ENCODE results near the gene PACRG. TPM values are rescaled to one million over a fixed set of nuclear protein-coding genes. Genes with fewer than 3 reads are reported as not detected.

Gene PACRG
- total and polyA plus RNA-seq, 2 of the 8 experiments (the other 6 are each of a cell fraction or from before 2014, with no cell fraction given), result 0.44 to 0.54 TPM

DNA sequence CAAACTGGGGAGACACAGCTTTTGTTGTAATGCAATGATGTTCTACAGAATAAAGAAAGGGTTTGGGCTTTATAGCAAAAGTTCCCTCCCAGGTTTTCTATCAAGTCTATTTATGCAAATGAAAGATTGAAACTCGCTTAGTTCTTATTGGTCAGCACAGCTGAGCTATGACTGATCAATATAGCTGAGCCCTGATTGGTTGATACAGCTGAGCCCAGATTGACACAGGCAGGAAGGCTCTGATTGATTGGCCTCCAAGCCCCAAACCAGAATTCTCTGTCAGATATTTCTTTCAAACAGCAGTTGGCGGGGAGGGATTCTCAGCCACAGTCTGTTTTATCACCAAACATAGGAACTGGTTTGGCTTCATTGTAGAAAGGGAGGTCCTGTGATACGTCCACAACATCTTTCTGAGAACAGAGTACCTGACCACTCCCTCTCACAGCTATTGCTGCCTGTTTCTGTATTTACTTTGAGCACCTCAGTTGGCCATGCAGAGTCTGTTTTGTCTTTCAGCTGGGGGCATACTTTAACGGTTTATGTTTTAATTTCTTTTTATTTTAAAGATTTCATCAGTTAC, 223.5 kb downstream of the PACRG start:
- no peaks in the 10 kb centered on the region for H3K9me3 ChIP-seq (ENCODE audit: insufficient read depth in 2 of 2, low read depth in 1 of 2, low read length in 1 of 2)
- no peak overlapping the region for H2BK15ac ChIP-seq (ENCODE audit: low read length)
- H3K9ac ChIP-seq (replicated peaks in 1 of 4; ENCODE audit: extremely low read depth in 1 of 4, low read depth in 3 of 4, low read length in 3 of 4), result no peak overlapping the region
- H3K79me1 ChIP-seq (ENCODE audit: low read depth, low read length), result no peaks in the 10 kb centered on the region
- peak overlapping the region; percentile 9; the same call in 1 of the 2 replicates for H2AFZ ChIP-seq (ENCODE audit: low read length)
- H3K23ac ChIP-seq (ENCODE audit: insufficient read length), result no peak overlapping the region
- no peaks in the 10 kb centered on the region for H3K79me2 ChIP-seq (ENCODE audit: control insufficient read depth in 1 of 2, insufficient read depth in 2 of 2, low read length in 2 of 2)
- no peaks in the 10 kb centered on the region for H3K27me3 ChIP-seq (replicated peaks in 1 of 4; ENCODE audit: control insufficient read depth in 3 of 4, extremely low read depth in 1 of 4, insufficient read depth in 3 of 4, low read length in 3 of 4)
- H3K4ac ChIP-seq (replicated peaks; ENCODE audit: insufficient read length, low read depth, low read length), result no peak overlapping the region
- no peak overlapping the region for H2BK120ac ChIP-seq (replicated peaks; ENCODE audit: low read depth, low read length)
- H2BK5ac ChIP-seq (ENCODE audit: low read depth, low read length), result no peak overlapping the region
- ChIA-PET POLR2A (ENCODE audit: partially characterized antibody) (interaction anchor here (0.6 kb wide), 1 partner anchor 126 kb away, joined by 3 read pairs; no protein-coding TSS in a partner anchor), CTCF (ENCODE audit: partially characterized antibody) (interaction anchor here (1.5 to 1.8 kb wide), 2 partner anchors 9 to 15 kb away, joined by 3 to 11 read pairs; no protein-coding TSS in a partner anchor)
- no peak overlapping the region for H3K4me2 ChIP-seq (ENCODE audit: insufficient read depth in 1 of 2, low read depth in 2 of 2, low read length in 2 of 2)
- no peaks in the 10 kb centered on the region for H3K4me1 ChIP-seq (replicated peaks in 1 of 4; ENCODE audit: control insufficient read depth in 3 of 4, insufficient read depth in 4 of 4, low read length in 3 of 4)
- no peak overlapping the region for H3K56ac ChIP-seq (replicated peaks; ENCODE audit: insufficient read length, low read depth, low read length)
- H2BK12ac ChIP-seq (ENCODE audit: low read depth, low read length), result no peak overlapping the region
- H4K20me1 ChIP-seq (replicated peaks in 1 of 2; ENCODE audit: control insufficient read depth in 1 of 2, insufficient read depth in 2 of 2, low read length in 2 of 2), result no peaks in the 10 kb centered on the region
- FAIRE-seq (no peak), DNase-seq (ENCODE audit: low read depth in 1 of 2, low spot score in 2 of 2) (no peak)
- 88% methylated on average over 4 of the region's 4 CpGs; no CpG with 5 or more reads in 1 of the 2 experiments for WGBS, 2 experiments (ENCODE audit: extremely low coverage in 1 of 2, insufficient coverage in 1 of 2, insufficient read length in 1 of 2, insufficient replicate concordance in 2 of 2, low coverage in 1 of 2, low lambda C conversion rate in 2 of 2, missing lambda C conversion rate in 1 of 2)
- H3K4me3 ChIP-seq (ENCODE audit: extremely low read depth in 1 of 4, insufficient read depth in 2 of 4, low read depth in 3 of 4, low read length in 4 of 4), result no peak overlapping the region
- H2AK5ac ChIP-seq (ENCODE audit: low read depth, low read length), result no peak overlapping the region
- no peak overlapping the region for H3K27ac ChIP-seq (ENCODE audit: low read depth, low read length)
- H4K5ac ChIP-seq (ENCODE audit: insufficient read length, low read depth, low read length), result no peak overlapping the region
- no peak overlapping the region for H4K8ac ChIP-seq (ENCODE audit: extremely low read depth, insufficient read depth, low read length)
- H2BK20ac ChIP-seq (ENCODE audit: low read length), result no peak overlapping the region
- H3K14ac ChIP-seq (ENCODE audit: insufficient read length), result no peak overlapping the region
- H4K91ac ChIP-seq (replicated peaks; ENCODE audit: insufficient read length, low read length), result no peak overlapping the region
- H3K36me3 ChIP-seq (ENCODE audit: control insufficient read depth in 2 of 4, insufficient read depth in 4 of 4, low read length in 3 of 4), result no peaks in the 10 kb centered on the region
- H3K23me2 ChIP-seq (ENCODE audit: low read depth, low read length), result no peaks in the 10 kb centered on the region
- no peak overlapping the region for H3K18ac ChIP-seq (ENCODE audit: extremely low read depth, low read length)
- TF ChIP-seq SP2 (IDR thresholded peaks at IDR 0.05; ENCODE audit: low read length) (no peak), ZNF274 (IDR thresholded peaks at IDR 0.05; ENCODE audit: borderline replicate concordance, extremely low read depth, low read length) (no peak), GABPA (IDR thresholded peaks at IDR 0.05; ENCODE audit: borderline replicate concordance, insufficient read depth, low read length) (no peak), POU5F1 (IDR thresholded peaks at IDR 0.05; ENCODE audit: low read depth, low read length) (no peak), CHD1 (IDR thresholded peaks at IDR 0.05; ENCODE audit: low read depth, low read length) (no peak)
